ENCODE data around the gene SEC24B.

DNA sequence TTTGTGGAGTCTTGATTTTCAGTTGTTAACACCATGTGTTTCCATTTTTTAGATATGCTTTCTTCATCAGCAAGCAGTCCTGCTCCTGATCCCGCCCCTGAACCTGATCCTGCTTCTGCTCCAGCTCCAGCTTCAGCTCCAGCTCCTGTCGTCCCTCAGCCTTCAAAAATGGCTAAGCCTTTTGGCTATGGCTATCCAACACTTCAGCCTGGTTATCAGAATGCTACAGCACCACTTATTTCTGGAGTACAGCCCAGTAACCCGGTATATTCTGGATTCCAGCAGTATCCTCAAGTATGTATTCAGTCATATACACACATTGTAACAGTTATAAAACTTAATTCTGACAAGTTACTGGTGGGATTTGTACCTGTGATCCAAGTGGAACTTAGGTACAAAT is 60.9 kb downstream of the SEC24B start:
- TF ChIP-seq, protein P1, sequence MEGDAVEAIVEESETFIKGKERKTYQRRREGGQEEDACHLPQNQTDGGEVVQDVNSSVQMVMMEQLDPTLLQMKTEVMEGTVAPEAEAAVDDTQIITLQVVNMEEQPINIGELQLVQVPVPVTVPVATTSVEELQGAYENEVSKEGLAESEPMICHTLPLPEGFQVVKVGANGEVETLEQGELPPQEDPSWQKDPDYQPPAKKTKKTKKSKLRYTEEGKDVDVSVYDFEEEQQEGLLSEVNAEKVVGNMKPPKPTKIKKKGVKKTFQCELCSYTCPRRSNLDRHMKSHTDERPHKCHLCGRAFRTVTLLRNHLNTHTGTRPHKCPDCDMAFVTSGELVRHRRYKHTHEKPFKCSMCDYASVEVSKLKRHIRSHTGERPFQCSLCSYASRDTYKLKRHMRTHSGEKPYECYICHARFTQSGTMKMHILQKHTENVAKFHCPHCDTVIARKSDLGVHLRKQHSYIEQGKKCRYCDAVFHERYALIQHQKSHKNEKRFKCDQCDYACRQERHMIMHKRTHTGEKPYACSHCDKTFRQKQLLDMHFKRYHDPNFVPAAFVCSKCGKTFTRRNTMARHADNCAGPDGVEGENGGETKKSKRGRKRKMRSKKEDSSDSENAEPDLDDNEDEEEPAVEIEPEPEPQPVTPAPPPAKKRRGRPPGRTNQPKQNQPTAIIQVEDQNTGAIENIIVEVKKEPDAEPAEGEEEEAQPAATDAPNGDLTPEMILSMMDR (IDR thresholded peaks at IDR 0.05): no peak
- TF ChIP-seq ZFX (IDR thresholded peaks at IDR 0.05; ENCODE audit: borderline replicate concordance): no peak

Measured in 22Rv1 (cell line).